ENCODE results near the gene HS6ST1. TPM values are rescaled to one million over a fixed set of nuclear protein-coding genes. Genes with fewer than 3 reads are reported as not detected.
"Not testable (repeated sequence)": the region's sequence is repeated elsewhere in the genome, so short reads cannot be mapped to it uniquely, and the experiment has no call there.

The HS6ST1 gene
- total RNA-seq, 1 experiment from 2014 or later, result 63.3 TPM

- Histone ChIP-seq H3K27me3 (replicated peaks; ENCODE audit: insufficient read depth, low read depth, low read length, poor library complexity) (no peaks in the 10 kb centered on the region), H3K36me3 (ENCODE audit: insufficient read depth, low read length, poor library complexity, severe bottlenecking) (no peaks in the 10 kb centered on the region), H3K4me3 (ENCODE audit: low read depth, low read length, poor library complexity, severe bottlenecking) (no peak overlapping the region), H3K4me1 (ENCODE audit: insufficient read depth, low read length, poor library complexity, severe bottlenecking) (peaks cover 50% of the 10 kb centered on the region), H3K9me3 (ENCODE audit: low read depth, low read length, poor library complexity, severe bottlenecking) (no peaks in the 10 kb centered on the region), H3K27ac (ENCODE audit: low read depth, low read length, poor library complexity, severe bottlenecking) (peak overlapping the region; percentile 47)
- CTCF ChIA-PET, result interaction anchor here (0.6 to 0.7 kb wide), 2 partner anchors 43 to 164 kb away, joined by 3 read pairs; no protein-coding TSS in a partner anchor
- POLR2A ChIA-PET (ENCODE audit: low non-redundant PET), result no interaction called here
- no peak for DNase-seq (ENCODE audit: low spot score)
- BruUV-seq (replicated peaks), result no TSS peak
- TF ChIP-seq EZH2 (IDR thresholded peaks at IDR 0.05; ENCODE audit: borderline replicate concordance, low read depth, low read length, poor library complexity, severe bottlenecking), result no peak
- TF ChIP-seq CTCF (conservative IDR thresholded peaks at IDR 0.05; ENCODE audit: low read depth, low read length), result no peak
- intact Hi-C loops (cut with micrococcal nuclease; ENCODE audit: unreplicated experiment), result loop anchor here (1.0 to 10.0 kb wide), 4 partner anchors 146 to 412 kb away; no protein-coding TSS in a partner anchor
Observed at GRCh38 chr2:128320192-128320905, 1.7 kb upstream of the HS6ST1 start.

GRCh38 chr2:128319631-128320191 lies 1.0 kb upstream of the HS6ST1 start:
- H3K4me1 ChIP-seq (ENCODE audit: insufficient read depth, low read length, poor library complexity, severe bottlenecking), result peaks cover 53% of the 10 kb centered on the region
- CTCF ChIA-PET, result interaction anchor here (0.7 kb wide), 1 partner anchor 43 kb away, joined by 3 read pairs; no protein-coding TSS in a partner anchor
- H3K27me3 ChIP-seq (replicated peaks; ENCODE audit: insufficient read depth, low read depth, low read length, poor library complexity), result no peaks in the 10 kb centered on the region
- DNase-seq (ENCODE audit: low spot score), result peak; percentile 70
- H3K27ac ChIP-seq (ENCODE audit: low read depth, low read length, poor library complexity, severe bottlenecking), result peak overlapping the region; percentile 82
- TF ChIP-seq EZH2 (IDR thresholded peaks at IDR 0.05; ENCODE audit: borderline replicate concordance, low read depth, low read length, poor library complexity, severe bottlenecking) (no peak), CTCF (conservative IDR thresholded peaks at IDR 0.05; ENCODE audit: low read depth, low read length) (no peak)
- H3K4me3 ChIP-seq (ENCODE audit: low read depth, low read length, poor library complexity, severe bottlenecking), result peak overlapping the region; percentile 90
- intact Hi-C loops (cut with micrococcal nuclease; ENCODE audit: unreplicated experiment), result loop anchor here (1.0 to 10.0 kb wide), 5 partner anchors 145 to 413 kb away; no protein-coding TSS in a partner anchor
- POLR2A ChIA-PET (ENCODE audit: low non-redundant PET), result no interaction called here
- H3K36me3 ChIP-seq (ENCODE audit: insufficient read depth, low read length, poor library complexity, severe bottlenecking), result no peaks in the 10 kb centered on the region
- no TSS peak for BruUV-seq (replicated peaks)
- H3K9me3 ChIP-seq (ENCODE audit: low read depth, low read length, poor library complexity, severe bottlenecking), result no peaks in the 10 kb centered on the region

GRCh38 chr2:128318245-128318644 lies 423 bp downstream of the HS6ST1 start:
- BruUV-seq (replicated peaks); CTCF ChIA-PET; POLR2A ChIA-PET (ENCODE audit: low non-redundant PET); H3K36me3 ChIP-seq (ENCODE audit: insufficient read depth, low read length, poor library complexity, severe bottlenecking); H3K9me3 ChIP-seq (ENCODE audit: low read depth, low read length, poor library complexity, severe bottlenecking); H3K27me3 ChIP-seq (replicated peaks; ENCODE audit: insufficient read depth, low read depth, low read length, poor library complexity); H3K27ac ChIP-seq (ENCODE audit: low read depth, low read length, poor library complexity, severe bottlenecking): not testable (repeated sequence)
- Histone ChIP-seq H3K4me1 (ENCODE audit: insufficient read depth, low read length, poor library complexity, severe bottlenecking) (peaks cover 55% of the 10 kb centered on the region), H3K4me3 (ENCODE audit: low read depth, low read length, poor library complexity, severe bottlenecking) (peak overlapping the region; percentile 90)
- intact Hi-C loops (cut with micrococcal nuclease; ENCODE audit: unreplicated experiment), result loop anchor here (10.0 kb wide), 1 partner anchor 253 kb away; no protein-coding TSS in a partner anchor
- DNase-seq (ENCODE audit: low spot score), result peak; percentile 25

- Histone ChIP-seq H3K4me3 (ENCODE audit: low read depth, low read length, poor library complexity, severe bottlenecking) (peak overlapping the region; percentile 90), H3K4me1 (ENCODE audit: insufficient read depth, low read length, poor library complexity, severe bottlenecking) (peaks cover 52% of the 10 kb centered on the region), H3K27ac (ENCODE audit: low read depth, low read length, poor library complexity, severe bottlenecking) (peak overlapping the region; percentile 52)
- POLR2A ChIA-PET (ENCODE audit: low non-redundant PET); DNase-seq (ENCODE audit: low spot score); H3K36me3 ChIP-seq (ENCODE audit: insufficient read depth, low read length, poor library complexity, severe bottlenecking); CTCF ChIA-PET; H3K27me3 ChIP-seq (replicated peaks; ENCODE audit: insufficient read depth, low read depth, low read length, poor library complexity); H3K9me3 ChIP-seq (ENCODE audit: low read depth, low read length, poor library complexity, severe bottlenecking); BruUV-seq (replicated peaks): not testable (repeated sequence)
- intact Hi-C loops (cut with micrococcal nuclease; ENCODE audit: unreplicated experiment), result loop anchor here (10.0 kb wide), 1 partner anchor 253 kb away; no protein-coding TSS in a partner anchor
Observed at GRCh38 chr2:128317899-128318225, 806 bp downstream of the HS6ST1 start.

All from A673 (cell line).